Activated CD4-positive, alpha-beta T cell treated with anti-CD3 and anti-CD28 coated beads, Interleukin-10, Interleukin-2, amounts not matched to agents 100 ng/mL and 50 ng/mL, durations not matched to agents 16 hours and 8 hours (primary cell): ENCODE measurements around the gene SLC2A10.
A peak's percentile ranks its signal among the peaks of the same experiment; 100 is the strongest.
"Not testable (repeated sequence)": the region's sequence is repeated elsewhere in the genome, so short reads cannot be mapped to it uniquely, and the experiment has no call there.

Experiments used
- DNase-seq: peaks from one replicate; pipeline ENCODE4 v3.0.0-alpha.2; 2020

The SLC2A10 gene

DNA sequence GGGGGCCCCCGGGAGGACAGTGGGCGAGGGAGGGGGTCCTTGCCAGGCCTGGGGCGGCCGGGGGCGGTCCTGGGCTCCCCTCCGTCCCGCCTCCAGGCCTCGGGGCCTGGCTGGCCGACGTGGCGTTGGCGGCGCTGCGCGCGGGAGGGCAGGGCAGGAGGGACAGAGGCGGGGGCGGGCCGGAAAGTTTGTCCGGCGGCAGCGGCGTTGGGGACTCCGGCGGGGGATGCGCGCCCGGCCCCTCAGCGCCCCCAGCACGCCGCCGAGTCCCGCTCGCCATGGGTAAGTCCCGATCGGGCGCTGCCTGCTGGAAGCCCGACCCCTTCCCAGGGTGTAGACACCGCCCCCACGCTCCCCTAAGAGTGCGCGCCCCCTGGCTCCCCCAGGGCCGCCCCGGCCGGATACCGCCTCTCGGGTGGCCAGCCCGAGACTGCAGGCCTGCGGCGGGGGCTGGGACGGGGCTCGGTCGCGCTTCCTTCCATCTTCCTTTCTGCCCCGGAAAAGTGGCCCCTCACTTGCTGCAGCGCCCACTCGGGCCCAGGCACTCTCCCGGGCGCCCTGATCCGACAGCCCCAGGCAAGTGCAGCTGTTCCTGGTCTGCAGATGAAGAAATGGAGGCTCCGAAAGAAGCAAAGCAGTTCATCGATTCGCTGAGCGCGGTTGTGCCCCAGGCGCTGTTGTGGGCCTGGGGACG lies at the start of gene SLC2A10:
TSS of gene SLC2A10 (plus strand) at position 191 of the 694 bp plus-strand sequence. CDS start at position 279, 88 bp downstream.
- no peak for DNase-seq

DNA sequence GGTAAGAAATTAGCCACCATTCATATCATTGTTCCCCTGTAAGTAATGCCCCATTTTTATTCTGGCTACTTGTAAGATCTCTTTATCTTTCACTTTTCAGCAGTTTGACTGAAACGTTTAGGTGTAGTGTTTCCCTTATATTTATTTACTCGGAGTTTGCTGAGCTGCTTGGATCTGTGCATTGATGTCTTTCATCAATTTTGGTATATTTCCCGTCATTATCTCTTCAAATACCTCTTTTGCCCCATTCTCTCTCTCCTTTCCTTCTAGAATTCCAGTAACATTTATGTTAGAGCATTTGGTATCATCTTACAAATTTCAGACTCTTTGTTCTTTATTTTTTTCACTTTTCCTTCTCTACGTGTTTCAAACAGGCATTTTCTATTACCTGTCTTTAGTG lies 49.0 kb upstream of the SLC2A10 start:
- no peak for DNase-seq

DNA sequence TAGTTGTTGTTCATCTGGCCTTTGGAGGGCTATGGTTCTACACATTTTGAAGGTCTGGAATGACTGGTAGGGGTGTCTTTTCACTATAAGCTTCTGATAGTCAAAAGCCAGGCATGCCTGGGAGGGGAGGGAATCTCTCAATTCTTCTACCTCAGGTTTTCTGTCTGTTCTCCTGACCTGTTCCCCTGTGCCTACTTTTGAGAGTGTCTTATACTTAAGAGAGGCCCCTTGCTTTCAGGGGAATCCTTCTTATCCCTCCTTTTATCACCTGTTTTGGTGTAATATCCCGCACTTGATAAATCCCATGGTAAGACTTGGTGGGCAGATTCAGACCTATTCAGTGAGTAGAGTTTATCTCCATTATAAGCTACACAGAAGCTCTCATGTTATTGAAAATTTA lies 47.8 kb upstream of the SLC2A10 start:
- DNase-seq = no peak

DNA sequence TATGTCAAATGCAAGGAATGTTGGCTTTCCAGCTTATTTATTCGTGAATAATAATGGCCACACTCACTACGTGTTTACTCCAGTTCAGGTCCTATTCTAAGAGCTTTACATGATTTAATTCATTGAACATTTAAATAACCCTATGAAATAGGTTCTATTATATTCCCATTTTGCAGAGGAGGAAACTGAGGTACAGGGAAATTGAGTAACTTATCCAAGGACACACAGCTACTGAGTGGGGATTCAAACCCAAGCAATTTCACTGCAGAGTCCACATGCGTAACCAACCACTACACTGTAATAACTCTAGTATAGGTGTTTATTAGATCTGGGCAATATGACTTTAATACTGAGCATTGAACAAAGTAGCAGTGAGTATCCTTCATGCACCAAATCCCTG lies 45.9 kb upstream of the SLC2A10 start:
- no peak for DNase-seq

DNA sequence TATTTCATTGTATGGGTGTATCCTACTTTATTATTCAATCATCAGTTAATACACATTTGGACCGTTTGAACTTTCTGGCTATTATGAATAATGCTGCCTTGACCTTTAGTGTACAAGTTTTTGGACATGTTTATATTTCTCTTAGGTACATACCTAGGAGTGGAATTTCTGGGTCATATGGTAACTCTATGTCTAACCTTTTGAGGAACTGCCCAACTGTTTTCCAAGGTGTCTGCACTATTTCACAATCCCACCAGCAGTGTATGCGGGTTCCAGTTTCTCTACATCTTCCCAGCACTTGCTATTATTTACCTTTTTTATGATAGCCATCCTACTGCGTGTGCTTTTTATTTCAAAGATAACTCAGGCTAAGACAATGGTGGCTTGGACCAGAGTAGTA lies 43.8 kb upstream of the SLC2A10 start:
- no peak for DNase-seq

DNA sequence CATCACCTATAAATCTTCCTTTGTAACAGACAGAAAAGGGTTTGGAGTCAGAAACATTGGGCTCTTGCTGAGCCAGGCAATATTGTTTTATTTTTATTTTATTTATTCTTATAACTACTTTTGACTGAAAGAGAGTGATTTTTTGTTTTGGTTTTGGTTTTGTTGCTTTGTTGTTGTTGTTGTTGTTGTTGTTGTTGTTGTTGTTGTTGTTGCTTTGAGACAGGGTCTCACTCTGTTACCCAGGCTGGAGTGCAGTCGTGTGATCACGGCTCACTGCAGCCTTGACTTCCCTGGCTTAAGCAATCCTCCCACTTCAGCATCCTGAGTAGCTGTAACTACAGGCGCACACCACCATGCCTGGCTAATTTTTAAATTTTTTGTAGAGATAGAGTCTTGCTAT lies 43.1 kb upstream of the SLC2A10 start:
- DNase-seq = no peak

DNA sequence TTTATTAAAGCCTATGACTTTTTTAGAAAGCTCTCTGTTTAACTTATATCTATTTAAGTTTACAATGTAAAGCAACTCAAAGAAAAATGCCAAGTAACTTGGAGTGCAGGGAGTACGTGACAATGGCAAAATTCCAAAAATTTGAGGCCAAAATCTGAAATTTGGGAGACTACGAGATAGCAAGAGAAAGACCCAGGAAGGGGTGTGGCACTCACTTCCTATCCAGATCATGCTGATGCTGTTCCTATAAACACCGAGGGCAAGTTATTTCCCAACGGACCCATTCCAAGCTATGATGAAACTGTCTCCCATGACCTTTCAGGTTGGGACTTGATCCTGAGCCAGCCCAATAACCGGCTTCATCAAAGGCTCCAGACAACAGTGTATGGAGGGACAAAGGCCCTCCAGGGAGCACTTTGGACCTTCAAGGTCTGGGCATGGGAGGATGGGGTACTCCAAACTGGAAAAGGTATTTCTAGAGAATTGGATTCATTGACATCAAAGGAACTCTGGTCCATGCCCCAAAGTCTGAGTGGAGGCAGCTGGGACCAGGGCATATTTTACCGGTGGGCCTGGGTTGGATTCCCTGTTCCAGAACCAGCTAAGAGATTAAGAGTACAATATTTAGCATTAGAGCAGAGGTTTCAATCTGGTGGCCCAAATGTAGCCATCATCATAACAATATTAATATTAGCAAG lies 42.5 kb upstream of the SLC2A10 start:
- DNase-seq = no peak

DNA sequence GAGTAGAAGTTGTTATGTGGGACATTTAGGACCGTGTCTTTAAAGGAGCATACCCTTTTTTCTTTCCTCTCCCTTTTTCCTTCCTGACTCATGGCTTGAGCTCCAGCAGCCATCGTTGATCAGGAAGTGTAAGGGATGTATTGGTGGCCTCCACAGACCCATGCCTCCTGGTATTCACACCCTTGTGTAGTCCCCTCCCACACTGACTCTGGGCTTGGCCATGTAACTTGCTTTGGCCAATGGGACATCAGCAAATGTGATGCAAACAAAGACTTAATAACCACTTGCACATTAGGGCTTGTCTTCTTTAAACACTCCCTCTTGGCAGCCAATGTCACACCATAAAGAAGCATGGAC lies 39.2 kb upstream of the SLC2A10 start:
- no peak for DNase-seq

DNA sequence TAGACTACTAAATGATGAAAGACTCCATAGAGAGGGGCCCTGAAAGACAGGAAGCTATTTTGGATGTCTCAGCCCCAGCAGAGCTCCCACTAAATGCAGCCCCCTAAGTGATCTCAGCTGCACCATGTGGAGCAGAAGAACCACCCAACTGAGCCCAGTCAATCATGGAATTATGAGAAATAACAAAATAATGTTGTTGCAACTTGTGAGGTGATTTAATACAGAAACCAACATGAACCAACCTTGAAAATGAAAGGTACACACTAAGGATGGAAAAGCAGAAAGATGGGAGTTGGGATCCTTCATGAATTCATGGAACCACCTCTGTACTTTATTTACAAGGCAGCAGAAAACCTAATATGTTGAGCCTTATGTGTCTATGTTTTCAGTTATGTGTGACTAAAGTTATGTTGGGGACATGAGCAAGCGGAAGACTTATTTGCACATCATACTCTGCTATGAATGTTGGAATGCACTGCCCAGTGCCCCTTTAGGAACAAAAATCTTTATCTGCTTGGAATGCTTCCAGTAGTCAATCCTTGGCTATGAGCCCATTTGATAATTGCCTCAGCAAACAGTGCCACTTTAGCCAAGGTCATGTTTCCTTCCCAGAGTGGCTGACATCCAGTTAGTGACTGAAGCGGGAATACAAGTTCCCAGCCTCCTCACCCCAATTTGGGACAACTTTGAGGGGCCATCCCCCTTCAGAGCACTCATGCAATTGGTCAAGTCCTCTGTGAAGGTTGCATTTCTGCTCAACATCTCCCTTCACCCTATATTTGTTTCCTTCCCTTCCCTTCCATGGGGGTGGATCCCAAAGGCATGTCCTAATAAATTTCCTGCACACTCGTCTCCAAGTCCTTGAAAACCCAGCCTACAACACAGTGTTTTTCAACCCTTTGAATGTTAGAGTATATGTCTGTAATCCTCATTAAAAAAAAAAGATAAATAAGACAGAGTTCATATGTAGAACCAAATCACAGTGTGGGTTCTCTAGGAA lies 38.6 kb upstream of the SLC2A10 start:
- no peak for DNase-seq

DNA sequence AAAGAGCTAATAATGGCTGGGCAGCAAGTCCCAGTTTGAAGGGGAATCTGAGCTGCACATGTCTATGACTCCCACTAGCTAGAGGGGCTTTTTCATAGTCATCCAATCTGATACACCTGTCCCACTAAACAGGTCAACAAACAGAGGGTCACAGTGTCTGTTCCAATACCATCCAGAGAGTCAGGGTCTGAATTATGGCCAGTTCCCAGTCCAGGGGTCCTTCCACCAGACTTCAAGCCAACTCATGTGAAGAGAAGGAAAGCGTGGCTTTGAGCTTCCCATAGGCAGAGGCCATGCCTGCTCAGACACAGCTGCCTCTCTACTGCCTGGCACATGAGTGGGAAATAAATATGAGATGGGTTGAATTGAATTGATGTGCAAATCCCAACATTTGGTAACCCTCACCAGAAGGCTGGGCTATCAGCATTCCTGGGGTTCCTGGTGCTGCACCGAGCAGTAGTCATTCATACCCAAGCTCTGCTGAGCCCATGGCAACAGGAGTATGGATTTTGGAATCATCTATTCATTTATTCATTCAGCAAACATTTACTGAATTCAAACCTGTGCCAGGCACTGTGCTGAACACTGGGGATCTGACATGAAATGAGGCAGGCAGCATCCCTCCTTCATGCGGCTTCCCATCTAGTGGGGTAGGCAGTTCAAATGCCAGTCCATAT lies 37.4 kb upstream of the SLC2A10 start:
- DNase-seq = no peak

DNA sequence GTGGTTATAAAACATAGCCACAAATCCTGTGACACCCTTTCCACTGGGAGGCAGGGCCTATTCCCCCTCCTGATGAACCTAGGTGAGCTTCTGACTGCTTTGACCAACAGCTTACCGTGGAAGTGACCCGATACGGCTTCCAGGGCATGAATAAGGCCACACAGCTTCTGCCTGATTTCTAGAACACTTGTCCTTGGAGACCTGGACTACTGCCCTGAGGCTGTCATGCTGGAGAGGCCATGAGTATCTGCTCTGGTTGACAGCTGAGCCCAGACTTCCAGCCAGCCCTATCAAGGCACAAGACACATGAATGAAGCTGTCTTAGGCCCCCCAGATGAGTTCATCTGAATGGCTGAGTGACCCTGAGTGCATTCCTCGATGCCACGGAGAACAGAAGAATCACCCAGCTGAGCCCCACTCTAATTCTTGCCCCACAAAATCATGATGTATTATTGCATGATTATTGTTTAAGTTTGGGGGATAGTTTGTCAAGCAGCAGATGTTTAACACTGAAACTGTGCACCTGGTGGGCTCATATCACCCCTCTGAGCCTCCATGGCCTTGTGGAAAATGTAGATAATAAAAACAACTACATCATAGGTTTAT lies 36.8 kb upstream of the SLC2A10 start:
- DNase-seq = no peak

DNA sequence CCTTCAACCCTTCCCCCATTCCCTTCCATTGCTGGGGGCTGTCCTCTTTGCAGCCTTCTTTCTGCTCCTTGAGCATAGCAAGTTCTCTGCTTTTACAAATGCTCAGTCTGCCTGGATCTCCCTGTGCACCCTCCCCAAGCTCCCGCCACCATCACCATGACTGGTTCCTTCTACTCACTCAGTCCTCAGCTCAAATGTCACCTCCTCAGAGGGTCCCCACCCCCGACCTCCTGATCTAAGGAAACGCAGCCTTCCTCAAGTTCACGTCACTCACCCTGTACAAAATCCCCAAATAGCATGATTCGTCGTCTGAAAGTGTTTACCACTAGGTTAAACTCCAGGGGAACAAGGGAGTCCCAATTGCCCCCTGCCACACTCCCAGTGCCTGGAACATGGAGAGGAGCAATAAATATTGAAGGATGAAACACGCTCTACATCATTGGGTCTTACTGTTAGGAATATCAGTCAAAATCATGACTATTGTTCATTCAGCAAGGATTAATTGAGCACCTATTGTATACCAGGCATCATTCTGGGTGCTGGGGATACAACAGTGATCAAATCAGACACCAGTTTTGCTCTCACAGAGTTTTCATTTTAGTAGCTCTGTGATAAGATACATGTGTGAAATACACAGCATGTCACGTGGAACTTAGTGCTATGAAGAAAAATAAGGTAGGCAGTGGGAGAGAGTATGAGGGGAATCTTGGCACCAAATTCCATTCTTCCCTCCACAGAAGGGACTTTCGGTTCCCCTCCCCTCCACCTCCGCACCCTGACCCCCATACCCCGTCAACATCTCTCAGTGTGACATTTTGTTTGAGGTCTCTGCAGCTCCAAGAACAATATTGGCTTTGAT lies 35.8 kb upstream of the SLC2A10 start:
- no peak for DNase-seq

DNA sequence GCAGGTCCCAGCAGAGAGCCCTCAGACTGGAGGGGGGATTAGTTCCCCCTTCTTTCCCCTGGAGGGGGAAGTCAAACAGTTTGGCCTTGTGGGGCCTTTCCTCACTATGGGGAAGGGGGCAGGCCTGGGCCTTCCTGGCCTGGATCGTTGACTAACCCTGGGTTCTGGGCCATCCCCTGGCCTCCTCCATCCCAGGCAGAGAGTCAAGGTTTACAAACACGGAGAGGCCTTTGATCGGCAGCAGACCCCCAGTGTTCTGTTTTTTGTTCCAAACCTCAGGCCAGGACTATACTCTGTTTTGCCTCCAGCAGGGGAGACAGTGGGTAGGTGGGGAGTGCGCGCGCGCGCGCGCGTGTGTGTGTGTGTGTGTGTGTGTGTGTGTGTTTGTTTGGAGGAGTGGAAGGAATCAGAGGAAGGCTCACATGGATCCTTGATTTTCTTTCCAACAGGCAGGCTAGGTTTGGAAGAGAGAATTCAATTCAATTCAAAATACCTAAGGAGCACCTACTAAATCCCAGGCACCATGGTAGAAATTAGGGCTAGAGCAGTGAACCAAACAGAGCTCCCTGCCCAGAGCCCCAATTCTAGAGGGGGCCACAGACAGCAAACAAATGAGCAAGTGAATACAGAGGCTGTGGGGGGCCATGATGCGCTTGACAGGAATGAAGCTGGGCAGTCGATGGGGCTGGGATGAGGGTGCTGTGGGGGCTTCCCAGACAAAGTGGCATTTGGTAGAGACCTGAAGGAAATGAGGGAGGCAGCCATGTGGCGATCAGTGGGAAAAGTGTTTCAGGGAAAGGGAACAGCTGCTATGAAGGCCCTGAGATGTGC lies 35.0 kb upstream of the SLC2A10 start:
- no peak for DNase-seq

DNA sequence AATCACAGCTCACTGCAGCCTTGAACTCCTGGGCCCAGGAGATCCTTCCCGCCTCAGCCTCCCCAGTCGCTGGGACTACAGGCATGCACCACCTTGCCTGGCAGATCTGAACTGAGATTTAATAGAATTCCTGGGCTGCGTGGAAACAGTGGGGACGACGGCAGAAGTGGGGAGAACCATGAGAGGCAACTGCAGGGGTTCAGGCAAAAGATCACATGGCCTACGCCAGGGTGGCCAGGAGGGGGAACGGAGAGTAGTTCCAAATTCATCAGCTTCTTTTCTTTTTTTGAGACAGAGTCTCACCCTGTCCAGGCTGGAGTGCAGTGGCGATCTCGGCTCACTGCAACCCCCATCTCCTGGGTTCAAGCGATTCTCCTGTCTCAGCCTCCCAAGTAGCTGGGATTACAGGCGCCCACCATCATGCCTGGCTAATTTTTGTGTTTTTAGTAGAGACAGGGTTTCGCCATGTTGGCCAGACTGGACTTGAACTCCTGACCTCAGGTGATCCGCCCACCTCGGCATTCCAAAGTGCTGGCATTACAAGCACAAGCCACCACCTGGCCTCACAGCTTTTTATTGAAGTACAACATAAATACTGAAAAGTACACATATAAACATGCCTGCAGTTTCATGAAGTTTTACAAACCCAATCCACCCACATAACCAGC lies 32.7 kb upstream of the SLC2A10 start:
- not testable (repeated sequence) for DNase-seq

DNA sequence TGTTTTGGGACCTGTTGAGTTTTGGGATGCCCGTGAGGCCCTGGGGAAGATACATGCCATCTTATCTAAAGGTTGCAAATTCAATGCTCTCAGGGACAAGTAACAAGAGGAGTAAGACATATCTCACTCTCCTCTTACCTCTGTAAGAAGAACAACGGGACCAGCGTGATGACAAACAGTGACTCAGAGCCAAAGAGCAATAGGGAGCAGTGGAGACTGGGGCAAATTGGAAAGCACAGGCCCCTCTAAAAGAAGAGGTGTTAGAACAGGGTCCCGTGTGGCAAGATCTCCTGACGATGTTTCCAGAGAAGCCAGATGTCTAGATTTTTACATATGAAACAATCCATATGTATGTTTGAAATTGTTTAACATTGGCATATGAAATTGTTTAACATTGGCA lies 31.8 kb upstream of the SLC2A10 start:
- no peak for DNase-seq

DNA sequence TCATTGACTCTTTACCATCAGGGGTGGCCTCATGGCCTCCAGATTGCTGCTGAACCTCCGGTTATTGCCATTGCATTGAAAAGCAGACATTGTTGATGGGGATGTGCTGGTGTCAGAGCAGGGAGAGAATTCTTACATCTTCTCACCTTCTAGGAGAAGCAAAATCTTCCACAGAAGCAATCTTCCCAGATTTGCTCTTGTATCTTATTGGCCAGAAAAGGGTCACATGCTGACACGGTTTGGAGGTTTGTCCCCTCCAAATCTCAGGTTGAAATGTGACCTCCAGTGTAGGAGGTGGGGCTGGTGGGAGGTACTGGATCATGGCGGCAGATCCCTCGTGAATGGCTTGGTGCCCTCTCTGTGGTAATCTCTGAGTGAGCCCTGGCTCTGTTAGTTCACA lies 30.9 kb upstream of the SLC2A10 start:
- DNase-seq = no peak

DNA sequence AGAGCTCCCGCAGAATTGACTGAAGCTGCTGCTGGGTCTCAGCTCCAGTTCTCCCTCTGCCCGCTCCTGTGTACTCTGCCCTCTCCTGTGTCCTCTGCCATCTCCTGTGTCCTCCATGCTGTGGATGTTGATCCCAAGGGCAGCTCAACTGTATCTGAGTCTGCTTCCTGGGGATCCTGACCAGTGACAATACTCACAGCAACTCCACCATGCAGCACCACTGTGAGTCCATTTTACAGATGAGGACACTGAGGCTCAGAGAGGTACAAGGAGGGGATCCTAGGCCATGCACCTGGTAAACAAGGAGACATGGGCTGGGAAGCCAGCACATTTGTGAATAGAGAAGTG lies 28.8 kb upstream of the SLC2A10 start:
- no peak for DNase-seq

DNA sequence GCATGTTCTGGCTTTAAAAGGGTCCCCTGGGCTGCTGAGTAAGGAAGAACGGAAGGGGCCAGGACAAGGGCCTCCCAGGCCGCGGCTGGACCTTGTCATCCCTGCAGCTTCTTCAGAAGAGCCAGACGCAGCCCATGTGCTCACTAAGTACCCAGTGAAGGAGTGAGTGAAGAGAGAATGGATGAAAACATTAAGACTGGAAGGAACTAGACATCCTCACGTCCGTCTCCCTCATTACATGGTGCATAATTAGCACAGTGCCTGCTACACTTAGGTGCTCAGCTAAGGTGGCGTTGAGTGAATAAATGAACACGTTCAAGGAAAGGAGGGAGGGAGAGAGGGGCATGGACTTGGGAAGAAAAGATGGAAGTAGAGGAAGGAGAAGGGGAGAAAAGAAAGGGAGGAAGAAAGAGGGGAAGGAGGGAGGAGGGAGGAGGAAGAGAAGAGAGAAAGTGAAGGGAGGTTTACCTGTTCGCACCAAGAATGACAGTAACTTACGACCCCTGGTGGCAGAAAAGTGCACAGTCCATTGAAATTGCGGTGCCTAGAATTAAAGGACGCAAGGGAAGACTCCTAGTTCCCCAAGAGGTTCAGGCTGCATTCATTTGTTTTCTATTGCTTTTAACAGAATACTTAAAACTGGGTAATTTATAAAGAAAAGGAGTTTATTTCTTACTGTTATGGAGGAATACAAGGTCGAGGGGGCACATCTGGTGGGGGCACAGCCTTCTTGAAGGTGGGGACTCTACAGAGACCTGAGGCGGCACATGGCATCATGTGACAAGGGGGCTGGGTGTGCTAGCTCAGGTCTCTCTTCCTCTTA lies 28.2 kb upstream of the SLC2A10 start:
- DNase-seq = peak; percentile 72
